Right forelimb (tissue), 1 donor: Measurements from ENCODE around the gene ABRAXAS1.
"Not testable (repeated sequence)": the region's sequence is repeated elsewhere in the genome, so short reads cannot be mapped to it uniquely, and the experiment has no call there.

Experiments
- DNase-seq: peaks from one replicate; pipeline ENCODE4 v3.0.0-alpha.2; 2018

The ABRAXAS1 gene

GRCh38 chr4:83484500-83485461 lies at the start of gene ABRAXAS1:
ABRAXAS1 (minus strand) TSS chr4:83485100; CDS start chr4:83485072, 28 bp downstream.
- peak; percentile 96 for DNase-seq

- no peak for DNase-seq
These were observed 42.8 kb upstream of the ABRAXAS1 start for GRCh38 chr4:83527671-83528070.

- no peak for DNase-seq
These were observed 37.3 kb upstream of the ABRAXAS1 start for GRCh38 chr4:83522239-83522638.

GRCh38 chr4:83516042-83516772 lies 31.3 kb upstream of the ABRAXAS1 start:
- DNase-seq = no peak

GRCh38 chr4:83510442-83510841 lies 25.5 kb upstream of the ABRAXAS1 start:
- DNase-seq = no peak

GRCh38 chr4:83509156-83509585 lies 24.3 kb upstream of the ABRAXAS1 start:
- not testable (repeated sequence) for DNase-seq

- no peak for DNase-seq
These were observed 20.1 kb upstream of the ABRAXAS1 start for GRCh38 chr4:83504996-83505395.

- no peak for DNase-seq
These were observed 19.6 kb upstream of the ABRAXAS1 start for GRCh38 chr4:83504503-83504902.

- no peak for DNase-seq
These were observed 19.1 kb upstream of the ABRAXAS1 start for GRCh38 chr4:83503974-83504373.

GRCh38 chr4:83501671-83502070 lies 16.8 kb upstream of the ABRAXAS1 start:
- not testable (repeated sequence) for DNase-seq

GRCh38 chr4:83498187-83498586 lies 13.3 kb upstream of the ABRAXAS1 start:
- DNase-seq = no peak

GRCh38 chr4:83496085-83496917 lies 11.4 kb upstream of the ABRAXAS1 start:
- not testable (repeated sequence) for DNase-seq

- no peak for DNase-seq
These were observed 6.1 kb upstream of the ABRAXAS1 start for GRCh38 chr4:83490876-83491450.

- no peak for DNase-seq
These were observed 4.9 kb upstream of the ABRAXAS1 start for GRCh38 chr4:83489711-83490326.

- no peak for DNase-seq
These were observed 1.7 kb upstream of the ABRAXAS1 start for GRCh38 chr4:83486457-83487129.

- no peak for DNase-seq
These were observed 10.9 kb downstream of the ABRAXAS1 start for GRCh38 chr4:83473966-83474365.

- no peak for DNase-seq
These were observed 11.5 kb downstream of the ABRAXAS1 start for GRCh38 chr4:83473423-83473822.

GRCh38 chr4:83456184-83456501 lies 28.8 kb downstream of the ABRAXAS1 start:
- no peak for DNase-seq

GRCh38 chr4:83455281-83456183 lies 29.4 kb downstream of the ABRAXAS1 start, which contains the start of the genes HELQ and MRPS18C:
HELQ (minus strand) TSS chr4:83455823; CDS start chr4:83455693, 130 bp downstream.
MRPS18C (plus strand) TSS chr4:83456058; CDS start chr4:83456078, 20 bp downstream.
- peak; percentile 96 for DNase-seq

- DNase-seq = no peak
These were observed 30.2 kb downstream of the ABRAXAS1 start for GRCh38 chr4:83454686-83455085.
